Endothelial cell of umbilical vein (primary cell): Measurements from ENCODE around the gene SV2C. TPM values are rescaled to one million over a fixed set of nuclear protein-coding genes. Genes with fewer than 3 reads are reported as not detected.

ENCODE experiments used
- BruUV-seq: library from RNA; stranded (reverse); fragments of 400-500 nt; replicated peaks from 2 replicates; lab custom pipeline; 2021; lab: Mats Ljungman, UMichigan
- CTCF ChIA-PET: fragments of 300-600, 350-600 bp; sonication (Branson Sonifier 250); formaldehyde crosslinking; loops from one replicate; lab custom pipeline; 2021; ENCODE audit warnings: antibody characterized with exemption, inconsistent platforms; lab: Charles Lee
- POLR2A ChIA-PET: fragments of 300-600, 350-600 bp; sonication (Branson Sonifier 250); formaldehyde crosslinking; loops from one replicate; lab custom pipeline; 2021; ENCODE audit warnings: antibody characterized with exemption, inconsistent platforms; lab: Charles Lee
- DNase-seq: peaks from one replicate; pipeline ENCODE4 v3.0.0-alpha.2; 2011; ENCODE audit warnings: low read depth, low spot score
- FAIRE-seq: peaks from 2 replicates; lab custom pipeline; 2011; peaks lifted over from hg19 to GRCh38; lab: Jason Lieb, UNC
- H2AFZ ChIP-seq: 2 replicates; pipeline ENCODE4 v1.6.0; 2012; ENCODE audit warnings: low read depth, low read length, control low read depth, inconsistent platforms
- H3K27ac ChIP-seq: 2 replicates; pipeline ENCODE4 v1.5.1; 2011; ENCODE audit warnings: low read depth, mild to moderate bottlenecking, control low read depth, low read length, moderate library complexity; ENCODE audit not compliant: insufficient read depth
- H3K27me3 ChIP-seq, 2 experiments: 2 replicates each; pipeline versions ENCODE4 v1.6.0 to v1.6.1; 2011; ENCODE audit warnings: low read length in 2 of 2, mixed read lengths in 1 of 2; ENCODE audit not compliant: control insufficient read depth in 2 of 2, insufficient read depth in 2 of 2
- H3K36me3 ChIP-seq, 2 experiments: 2 replicates in 1 of 2; 3 replicates in 1 of 2; pipeline ENCODE4 v1.5.1; 2011; ENCODE audit warnings: low read length in 2 of 2, mild to moderate bottlenecking in 1 of 2, moderate library complexity in 1 of 2; ENCODE audit not compliant: control insufficient read depth in 2 of 2, insufficient read depth in 2 of 2; ENCODE audit errors: extremely low read depth in 1 of 2
- H3K4me1 ChIP-seq: 3 replicates; pipeline ENCODE4 v1.5.1; 2011; ENCODE audit warnings: mild to moderate bottlenecking, low read length; ENCODE audit not compliant: control insufficient read depth, insufficient read depth; ENCODE audit errors: extremely low read depth
- H3K4me2 ChIP-seq: 2 replicates; pipeline ENCODE4 v1.6.1; 2011; ENCODE audit warnings: low read length, control low read depth, mixed read lengths; ENCODE audit not compliant: insufficient read depth
- H3K4me3 ChIP-seq, 3 experiments: fragments of 200-600 bp in 1 of 3; sonication (generic), shearing (Covaris generic) in 1 of 3; replicated peaks in 1 of 3; 2 replicates each; pipeline ENCODE4 v1.5.1; 2011 to 2016; ENCODE audit warnings: control low read depth in 3 of 3, low read length in 3 of 3, mild to moderate bottlenecking in 2 of 3, inconsistent platforms in 1 of 3, low read depth in 1 of 3, moderate library complexity in 1 of 3; ENCODE audit not compliant: insufficient read depth in 1 of 3
- H3K79me2 ChIP-seq: 2 replicates; pipeline ENCODE4 v1.6.0; 2012; ENCODE audit warnings: low read length, inconsistent platforms; ENCODE audit not compliant: control insufficient read depth, insufficient read depth
- H3K9ac ChIP-seq: replicated peaks from 2 replicates; pipeline ENCODE3; 2011; ENCODE audit warnings: low read length, control low read depth; ENCODE audit not compliant: insufficient read depth; ENCODE audit errors: extremely low read depth
- H3K9me1 ChIP-seq: replicated peaks from 3 replicates; pipeline ENCODE4 v1.6.0; 2011; ENCODE audit warnings: mild to moderate bottlenecking, low read length; ENCODE audit not compliant: control insufficient read depth, insufficient read depth; ENCODE audit errors: extremely low read depth
- H3K9me3 ChIP-seq: replicated peaks from 2 replicates; pipeline ENCODE4 v1.5.1; 2012; ENCODE audit warnings: low read length, inconsistent platforms; ENCODE audit not compliant: control insufficient read depth, insufficient read depth
- H4K20me1 ChIP-seq: replicated peaks from 2 replicates; pipeline ENCODE3; 2011; ENCODE audit warnings: mild to moderate bottlenecking, low read length; ENCODE audit not compliant: control insufficient read depth, insufficient read depth; ENCODE audit errors: extremely low read depth
- CTCF ChIP-seq, 2 donors: IDR thresholded peaks; 1 replicate in 1 of 2; 2 replicates in 1 of 2; pipeline ENCODE4 v1.5.1; 2011; ENCODE audit warnings: low read length in 2 of 2, mild to moderate bottlenecking in 2 of 2, moderate library complexity in 2 of 2, control low read depth in 1 of 2, inconsistent platforms in 1 of 2, low read depth in 1 of 2; ENCODE audit not compliant: insufficient read depth in 1 of 2; ENCODE audit errors: extremely low read depth in 1 of 2
- EZH2 ChIP-seq: IDR thresholded peaks from 2 replicates; pipeline ENCODE4 v1.6.1; 2012; ENCODE audit warnings: borderline replicate concordance, low read depth, mild to moderate bottlenecking, moderate library complexity, low read length, inconsistent platforms; ENCODE audit not compliant: severe bottlenecking
- FOS ChIP-seq: IDR thresholded peaks from 2 replicates; pipeline ENCODE4 v1.6.1; 2011; ENCODE audit warnings: mild to moderate bottlenecking, low read length, moderate library complexity, borderline replicate concordance; ENCODE audit not compliant: insufficient read depth
- GATA2 ChIP-seq: IDR thresholded peaks from 2 replicates; pipeline ENCODE4 v1.7.0; 2011; ENCODE audit warnings: low read depth, mild to moderate bottlenecking, moderate library complexity, mixed read lengths, low read length; ENCODE audit not compliant: insufficient read length, insufficient read depth
- MYC ChIP-seq: IDR thresholded peaks from one replicate; pipeline ENCODE4 v1.6.1; 2011; ENCODE audit warnings: mild to moderate bottlenecking, low read depth, low read length
- POLR2A ChIP-seq: IDR thresholded peaks from 2 replicates; pipeline ENCODE4 v1.6.1; 2012; ENCODE audit warnings: low read depth, mild to moderate bottlenecking, control low read depth, low read length
- POLR2AphosphoS5 ChIP-seq: IDR thresholded peaks from 2 replicates; pipeline ENCODE4 v1.6.1; 2012; ENCODE audit warnings: low read depth, mild to moderate bottlenecking, control low read depth, low read length, moderate library complexity; ENCODE audit not compliant: insufficient read depth
- dilution Hi-C: fragments of 300-500 bp; cut with MboI; formaldehyde crosslinking; loops from one replicate; pipeline ENCODE4 v1.15.0; 2019; ENCODE audit warnings: low sequenced_read_pairs; ENCODE audit not compliant: extremely low pct_ligation_motif_present
- intact Hi-C: fragments of 100-400 bp; cut with micrococcal nuclease; formaldehyde crosslinking; loops from one replicate; pipeline ENCODE4 v1.10.0; 2022
- polyA plus RNA-seq, 4 experiments: library from polyadenylated mRNA; depleted of rRNA in 3 of 4; stranded (reverse) in 3 of 4; unstranded in 1 of 4; fragments of >200 nt; gene quantifications; 2 replicates each; pipeline versions ENCODE4 v1.2.1 to v1.2.3, GENCODE V29; 2011 to 2012; ENCODE audit warnings: missing spikeins in 1 of 4
- total RNA-seq: library from RNA; stranded (reverse); gene quantifications from 2 replicates; pipeline ENCODE4 v1.2.3, GENCODE V29; 2021

The SV2C gene
- total and polyA plus RNA-seq, 2 donors (not counting 3 experiments of a cell fraction or from before 2014, with no cell fraction given), result not detected

GRCh38 chr5:76230711-76231285 is 147.6 kb downstream of the SV2C start:
- Histone ChIP-seq H3K4me3 (no peak overlapping the region), H3K9me3 (no peaks in the 10 kb centered on the region), H3K27me3 (no peaks in the 10 kb centered on the region), H3K9me1 (no peaks in the 10 kb centered on the region), H3K9ac (no peak overlapping the region), H2AFZ (no peak overlapping the region), H3K79me2 (no peaks in the 10 kb centered on the region), H3K36me3 (no peaks in the 10 kb centered on the region), H3K4me2 (no peak overlapping the region), H3K27ac (no peak overlapping the region), H4K20me1 (no peaks in the 10 kb centered on the region), H3K4me1 (no peaks in the 10 kb centered on the region)
- TF ChIP-seq EZH2 (no peak), POLR2A (no peak), FOS (no peak), MYC (no peak), CTCF (IDR thresholded peaks at IDR 0.05; ENCODE audit: extremely low read depth in 1 of 2, insufficient read depth in 1 of 2, low read depth in 1 of 2, low read length in 2 of 2) (no peak), GATA2 (no peak)
- no TSS peak for BruUV-seq
- FAIRE-seq, result no peak
- no peak for DNase-seq
- POLR2A ChIA-PET, result no interaction called here
- CTCF ChIA-PET, result no interaction called here
- intact Hi-C loops, result no loop called here
- dilution Hi-C loops, result no loop called here

GRCh38 chr5:76234665-76235064 is 151.5 kb downstream of the SV2C start:
- TF ChIP-seq MYC, result no peak
- no peak for TF ChIP-seq POLR2AphosphoS5
- CTCF ChIA-PET, result no interaction called here
- no peaks in the 10 kb centered on the region for H3K27me3 ChIP-seq
- H3K9me1 ChIP-seq, result no peaks in the 10 kb centered on the region
- H2AFZ ChIP-seq, result no peak overlapping the region
- dilution Hi-C loops, result no loop called here
- no peaks in the 10 kb centered on the region for H3K4me1 ChIP-seq
- no peaks in the 10 kb centered on the region for H3K79me2 ChIP-seq
- H3K36me3 ChIP-seq, result no peaks in the 10 kb centered on the region
- intact Hi-C loops, result no loop called here
- no peaks in the 10 kb centered on the region for H3K9me3 ChIP-seq
- no peak overlapping the region for H3K9ac ChIP-seq
- H3K4me2 ChIP-seq, result no peak overlapping the region
- H3K4me3 ChIP-seq, result no peak overlapping the region
- FAIRE-seq (no peak), DNase-seq (no peak)
- no peaks in the 10 kb centered on the region for H4K20me1 ChIP-seq
- no TSS peak for BruUV-seq
- no peak overlapping the region for H3K27ac ChIP-seq
- POLR2A ChIA-PET, result no interaction called here
